Hepatocyte (in vitro differentiated cells): ENCODE data around the gene RIT2.

Source experiments
- EZH2 ChIP-seq: fragments of 200-600 bp; sonication (generic); IDR thresholded peaks from 2 replicates; pipeline ENCODE4 v1.6.1; 2016; ENCODE audit warnings: antibody characterized with exemption, mild to moderate bottlenecking, borderline replicate concordance
- TF ChIP-seq, protein P1 (sequence below): fragments of 200-600 bp; sonication (generic); IDR thresholded peaks from 2 replicates; pipeline ENCODE4 v1.5.1; 2016; ENCODE audit warnings: antibody characterized with exemption, mild to moderate bottlenecking; ENCODE audit not compliant: poor library complexity

DNA sequence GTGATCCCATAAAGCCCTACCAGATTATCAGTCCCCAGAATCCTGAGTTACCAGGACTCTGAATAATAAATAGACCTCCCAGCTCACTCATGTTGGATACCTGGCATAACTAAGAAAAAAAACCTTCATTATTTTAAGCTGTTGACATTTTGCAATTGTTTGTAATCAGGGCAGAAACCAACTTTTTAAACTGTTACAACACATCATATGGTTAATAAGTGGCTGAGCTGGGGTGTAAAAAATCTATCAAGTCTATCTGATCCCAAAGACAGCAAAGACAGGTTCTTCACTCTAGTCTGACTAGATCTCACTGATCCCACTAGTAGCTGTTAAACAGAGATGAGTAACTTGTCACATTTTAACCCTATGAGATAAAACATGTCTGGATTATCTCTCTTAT is 370.3 kb downstream of the RIT2 start:
- TF ChIP-seq, protein P1, sequence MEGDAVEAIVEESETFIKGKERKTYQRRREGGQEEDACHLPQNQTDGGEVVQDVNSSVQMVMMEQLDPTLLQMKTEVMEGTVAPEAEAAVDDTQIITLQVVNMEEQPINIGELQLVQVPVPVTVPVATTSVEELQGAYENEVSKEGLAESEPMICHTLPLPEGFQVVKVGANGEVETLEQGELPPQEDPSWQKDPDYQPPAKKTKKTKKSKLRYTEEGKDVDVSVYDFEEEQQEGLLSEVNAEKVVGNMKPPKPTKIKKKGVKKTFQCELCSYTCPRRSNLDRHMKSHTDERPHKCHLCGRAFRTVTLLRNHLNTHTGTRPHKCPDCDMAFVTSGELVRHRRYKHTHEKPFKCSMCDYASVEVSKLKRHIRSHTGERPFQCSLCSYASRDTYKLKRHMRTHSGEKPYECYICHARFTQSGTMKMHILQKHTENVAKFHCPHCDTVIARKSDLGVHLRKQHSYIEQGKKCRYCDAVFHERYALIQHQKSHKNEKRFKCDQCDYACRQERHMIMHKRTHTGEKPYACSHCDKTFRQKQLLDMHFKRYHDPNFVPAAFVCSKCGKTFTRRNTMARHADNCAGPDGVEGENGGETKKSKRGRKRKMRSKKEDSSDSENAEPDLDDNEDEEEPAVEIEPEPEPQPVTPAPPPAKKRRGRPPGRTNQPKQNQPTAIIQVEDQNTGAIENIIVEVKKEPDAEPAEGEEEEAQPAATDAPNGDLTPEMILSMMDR = no peak
- TF ChIP-seq EZH2 = no peak
